BE2C (cell line): Measurements from ENCODE around the gene B4GALNT3.

ENCODE experiments used
- DNase-seq: peaks from one replicate; pipeline ENCODE4 v3.0.0-alpha.2; 2020
- H3K27me3 ChIP-seq: fragments of 250-450 bp; sonication (Bioruptor Pico); 2 replicates; pipeline ENCODE4 v1.5.1; 2020; ENCODE audit warnings: mild to moderate bottlenecking
- H3K36me3 ChIP-seq: fragments of 250-450 bp; sonication (Bioruptor Pico); 2 replicates; pipeline ENCODE4 v1.5.1; 2020; ENCODE audit warnings: mild to moderate bottlenecking
- H3K4me1 ChIP-seq: fragments of 250-450 bp; sonication (Bioruptor Pico); 2 replicates; pipeline ENCODE4 v1.5.1; 2020
- H3K4me3 ChIP-seq: 2 replicates; pipeline ENCODE4 v1.5.1; 2011; ENCODE audit warnings: low read depth, low read length
- H3K9me3 ChIP-seq: fragments of 250-450 bp; sonication (Bioruptor Pico); 2 replicates; pipeline ENCODE4 v1.5.1; 2020
- CTCF ChIP-seq: IDR thresholded peaks from 2 replicates; pipeline ENCODE4 v1.5.1; 2012; ENCODE audit warnings: mild to moderate bottlenecking, low read depth, low read length

The B4GALNT3 gene

GRCh38 chr12:473198-473597, 13.5 kb downstream of the B4GALNT3 start:
- no peak for DNase-seq
- Histone ChIP-seq H3K4me3 (no peak overlapping the region), H3K9me3 (no peaks in the 10 kb centered on the region; the same call in 1 of the 2 replicates), H3K27me3 (peaks cover 5% of the 10 kb centered on the region; the same call in 1 of the 2 replicates), H3K36me3 (no peaks in the 10 kb centered on the region), H3K4me1 (no peaks in the 10 kb centered on the region)
- TF ChIP-seq CTCF: no peak

GRCh38 chr12:473863-474577, 14.3 kb downstream of the B4GALNT3 start:
- H3K27me3 ChIP-seq: peaks cover 5% of the 10 kb centered on the region; the same call in 1 of the 2 replicates
- H3K36me3 ChIP-seq: no peaks in the 10 kb centered on the region
- no peaks in the 10 kb centered on the region; the same call in 1 of the 2 replicates for H3K9me3 ChIP-seq
- TF ChIP-seq CTCF: no peak
- no peak for DNase-seq
- H3K4me1 ChIP-seq: no peaks in the 10 kb centered on the region
- no peak overlapping the region for H3K4me3 ChIP-seq

GRCh38 chr12:475286-475685, 15.5 kb downstream of the B4GALNT3 start:
- no peaks in the 10 kb centered on the region for H3K4me1 ChIP-seq
- peaks cover 5% of the 10 kb centered on the region; the same call in 1 of the 2 replicates for H3K27me3 ChIP-seq
- H3K4me3 ChIP-seq: no peak overlapping the region
- H3K36me3 ChIP-seq: no peaks in the 10 kb centered on the region
- no peak for TF ChIP-seq CTCF
- no peaks in the 10 kb centered on the region; the same call in 1 of the 2 replicates for H3K9me3 ChIP-seq
- DNase-seq: no peak

- no peaks in the 10 kb centered on the region; the same call in 1 of the 2 replicates for H3K9me3 ChIP-seq
- H3K27me3 ChIP-seq: peaks cover 5% of the 10 kb centered on the region; the same call in 1 of the 2 replicates
- no peak overlapping the region for H3K4me3 ChIP-seq
- no peaks in the 10 kb centered on the region for H3K36me3 ChIP-seq
- H3K4me1 ChIP-seq: no peaks in the 10 kb centered on the region
- no peak for TF ChIP-seq CTCF
- DNase-seq: no peak
Observed at GRCh38 chr12:479161-479560, 19.4 kb downstream of the B4GALNT3 start.

- H3K27me3 ChIP-seq: peaks cover 5% of the 10 kb centered on the region; the same call in 1 of the 2 replicates
- TF ChIP-seq CTCF: no peak
- DNase-seq: peak; percentile 26
- no peak overlapping the region for H3K4me3 ChIP-seq
- H3K4me1 ChIP-seq: no peaks in the 10 kb centered on the region
- H3K9me3 ChIP-seq: no peaks in the 10 kb centered on the region; the same call in 1 of the 2 replicates
- no peaks in the 10 kb centered on the region for H3K36me3 ChIP-seq
Observed at GRCh38 chr12:480831-481816, 21.4 kb downstream of the B4GALNT3 start.
